K562 (cell line): ENCODE results near the gene EPPIN. TPM values are rescaled to one million over a fixed set of nuclear protein-coding genes. Genes with fewer than 3 reads are reported as not detected.

Experiments used
- ATAC-seq: fragments of 200-7000 bp; cut with Tn5 transposase; 3 replicates; pipeline ENCODE4 v1.9.1; 2020; ENCODE audit warnings: moderate library complexity
- BruUV-seq: library from RNA; stranded (reverse); fragments of 400-500 nt; replicated peaks from 2 replicates; lab custom pipeline; 2021; lab: Mats Ljungman, UMichigan
- CTCF ChIA-PET: fragments of 300-600 bp; formaldehyde crosslinking; extraction: SDS; loops from one replicate; lab custom pipeline; 2021; ENCODE audit warnings: low intra/inter-chr PET ratio; lab: Yijun Ruan, JAX
- POLR2A ChIA-PET: fragments of 300-600, 350-650 bp; sonication (Branson Sonifier 250); formaldehyde crosslinking; extraction: SDS; loops from one replicate; lab custom pipeline; 2021; ENCODE audit warnings: antibody characterized with exemption, inconsistent platforms; lab: Yijun Ruan, JAX
- DNase-seq, 4 experiments: peaks; one replicate each; pipeline versions ENCODE4 v3.0.0 to v3.0.0-alpha.2; 2011 to 2018; ENCODE audit warnings: low spot score in 3 of 4, mixed read lengths in 3 of 4; ENCODE audit errors: extremely low read depth in 1 of 4
- FAIRE-seq: peaks from 2 replicates; lab custom pipeline; 2011; peaks lifted over from hg19 to GRCh38; lab: Jason Lieb, UNC
- H2AFZ ChIP-seq: 2 replicates; pipeline ENCODE4 v1.6.0; 2011; ENCODE audit warnings: low read depth, low read length, control low read depth, inconsistent platforms
- H3K27ac ChIP-seq: fragments of 200-600 bp; 3 replicates; pipeline ENCODE4 v1.8.0; 2011; ENCODE audit warnings: low read depth, mild to moderate bottlenecking, control low read depth, inconsistent platforms, low read length, moderate library complexity, mixed read lengths; ENCODE audit errors: extremely low read depth
- H3K27me3 ChIP-seq, 2 experiments: fragments of 300-600 bp in 1 of 2; 2 replicates in 1 of 2; 3 replicates in 1 of 2; pipeline versions ENCODE4 v1.6.0 to v1.8.0; 2011; ENCODE audit warnings: inconsistent platforms in 2 of 2, low read length in 2 of 2, mild to moderate bottlenecking in 1 of 2, mixed read lengths in 1 of 2, moderate library complexity in 1 of 2; ENCODE audit not compliant: control insufficient read depth in 2 of 2, insufficient read depth in 2 of 2
- H3K36me3 ChIP-seq: fragments of 300-600 bp; 3 replicates; pipeline ENCODE4 v1.8.0; 2011; ENCODE audit warnings: mild to moderate bottlenecking, low read length, inconsistent platforms; ENCODE audit not compliant: control insufficient read depth, insufficient read depth
- H3K4me1 ChIP-seq, 2 experiments: fragments of 200-600 bp in 1 of 2; replicated peaks in 1 of 2; 2 replicates in 1 of 2; 3 replicates in 1 of 2; pipeline versions ENCODE4 v1.5.1 to v1.8.0; 2011; ENCODE audit warnings: inconsistent platforms in 2 of 2, low read length in 2 of 2, mild to moderate bottlenecking in 1 of 2, mixed read lengths in 1 of 2, moderate library complexity in 1 of 2; ENCODE audit not compliant: control insufficient read depth in 2 of 2, insufficient read depth in 2 of 2
- H3K4me2 ChIP-seq: 2 replicates; pipeline ENCODE4 v1.6.1; 2011; ENCODE audit warnings: low read length, control low read depth, inconsistent platforms, mixed read lengths; ENCODE audit not compliant: insufficient read depth
- H3K4me3 ChIP-seq: fragments of 200-600 bp; sonication (generic), shearing (Covaris generic); 2 replicates; pipeline ENCODE4 v1.5.1; 2016; ENCODE audit warnings: control low read depth, inconsistent platforms
- H3K79me2 ChIP-seq: fragments of 200-600 bp; 3 replicates; pipeline ENCODE4 v1.8.0; 2011; ENCODE audit warnings: low read length, inconsistent platforms; ENCODE audit not compliant: control insufficient read depth, insufficient read depth
- H3K9ac ChIP-seq, 2 experiments: 2 replicates each; pipeline versions ENCODE4 v1.6.0 to v1.6.1; 2011; ENCODE audit warnings: low read depth in 2 of 2, low read length in 2 of 2, control low read depth in 1 of 2, inconsistent platforms in 1 of 2, mild to moderate bottlenecking in 1 of 2, mixed read lengths in 1 of 2; ENCODE audit not compliant: insufficient read depth in 1 of 2
- H3K9me1 ChIP-seq: one replicate; pipeline ENCODE4 v1.6.0; 2011; ENCODE audit warnings: inconsistent platforms, mild to moderate bottlenecking, low read length, moderate library complexity; ENCODE audit not compliant: control insufficient read depth, insufficient read depth
- H3K9me3 ChIP-seq: replicated peaks from 2 replicates; pipeline ENCODE4 v1.5.1; 2011; ENCODE audit warnings: low read depth, low read length, inconsistent platforms; ENCODE audit not compliant: control insufficient read depth, insufficient read depth
- H4K20me1 ChIP-seq: replicated peaks from 2 replicates; pipeline ENCODE4 v1.6.1; 2011; ENCODE audit warnings: low read length, inconsistent platforms, mixed read lengths; ENCODE audit not compliant: control insufficient read depth, insufficient read depth
- E2F1 ChIP-seq: sonication (generic); formaldehyde crosslinking; IDR thresholded peaks from 2 replicates; pipeline ENCODE4 v1.8.1; 2023; ENCODE audit warnings: mild to moderate bottlenecking, missing genetic modification reagents, moderate library complexity
- EP400 ChIP-seq: fragments of 450-650 bp; IDR thresholded peaks from 2 replicates; pipeline ENCODE4 v1.6.1; 2017; ENCODE audit warnings: antibody characterized with exemption, mild to moderate bottlenecking, moderate library complexity
- MAX ChIP-seq: sonication (generic); formaldehyde crosslinking; IDR thresholded peaks from 2 replicates; pipeline ENCODE4 v1.9.0; 2022; ENCODE audit warnings: mild to moderate bottlenecking, missing genetic modification reagents
- SRSF3 ChIP-seq: fragments of 200-400 bp; formaldehyde crosslinking; IDR thresholded peaks from 2 replicates; pipeline ENCODE4 v1.6.1; 2016; ENCODE audit warnings: mild to moderate bottlenecking, low read length, moderate library complexity; ENCODE audit not compliant: insufficient read depth
- YY1 ChIP-seq, 3 experiments: IDR thresholded peaks; 2 replicates each; pipeline ENCODE4 v1.6.1; 2011; ENCODE audit warnings: low read length in 2 of 3, mild to moderate bottlenecking in 2 of 3, moderate library complexity in 2 of 3, borderline replicate concordance in 1 of 3, control low read depth in 1 of 3, low read depth in 1 of 3; ENCODE audit not compliant: insufficient read depth in 3 of 3, insufficient replicate concordance in 2 of 3, control insufficient read depth in 1 of 3, insufficient read length in 1 of 3; ENCODE audit errors: extremely low read depth in 1 of 3
- ZBTB1 ChIP-seq: sonication (generic); formaldehyde crosslinking; IDR thresholded peaks from 2 replicates; pipeline ENCODE4 v1.8.1; 2023; ENCODE audit warnings: missing genetic modification reagents, low read depth, mild to moderate bottlenecking, borderline replicate concordance
- ZBTB7A ChIP-seq: IDR thresholded peaks from 2 replicates; pipeline ENCODE4 v1.6.1; 2011; ENCODE audit warnings: low read depth, mild to moderate bottlenecking, low read length, moderate library complexity, borderline replicate concordance; ENCODE audit not compliant: control insufficient read depth
- WGBS: fragments of 100-300 bp; shearing (Covaris generic); methylation state at CpG from one replicate; pipeline ENCODE4 v1.1.6; 2016; ENCODE audit warnings: low coverage, mixed read lengths; ENCODE audit not compliant: insufficient coverage; ENCODE audit errors: missing lambda C conversion rate; 5-methylcytosine and 5-hydroxymethylcytosine counted together
- in situ Hi-C: fragments of 300-500 bp; cut with MboI; formaldehyde crosslinking; loops from 4 replicates; pipeline ENCODE4 v1.15.0; 2018; ENCODE audit warnings: inconsistent platforms, mixed read lengths
- intact Hi-C: fragments of 100-400 bp; cut with micrococcal nuclease; formaldehyde crosslinking; loops from 2 replicates; pipeline ENCODE4 v1.14.2; 2022
- polyA plus RNA-seq, 8 experiments: library from polyadenylated mRNA; depleted of rRNA in 4 of 8; stranded (reverse) in 5 of 8; unstranded in 3 of 8; fragments of >200 nt; fragmentation: Nextera tagmentation in 2 of 8; fragmentation: Illumina TruSeq in 1 of 8; extraction: Ambion mirVana in 2 of 8; extraction: Trizol in 1 of 8; gene quantifications; 2 replicates each; pipeline versions ENCODE4 v1.2.1 to v1.2.3, GENCODE V29; 2011 to 2014; ENCODE audit warnings: inconsistent platforms in 1 of 8, missing spikeins in 1 of 8
- total RNA-seq, 7 experiments: library from RNA; depleted of rRNA in 6 of 7; stranded (reverse); fragments of >200 nt in 6 of 7; fragmentation: Illumina TruSeq in 2 of 7; extraction: Trizol in 2 of 7; gene quantifications; 2 replicates each; pipeline versions ENCODE4 v1.2.1 to v1.2.3, GENCODE V29; 2011 to 2021; ENCODE audit warnings: low replicate concordance in 1 of 7
- TF ChIP-seq, protein P1 (sequence below), 2 experiments: fragments of 450-650 bp in 1 of 2; sonication (generic) in 1 of 2; formaldehyde crosslinking in 1 of 2; IDR thresholded peaks; 2 replicates each; pipeline versions ENCODE4 v1.7.1 to v1.9.0; 2016 to 2022; ENCODE audit warnings: inconsistent platforms in 1 of 2, mild to moderate bottlenecking in 1 of 2, missing genetic modification reagents in 1 of 2

Gene EPPIN
- total and polyA plus RNA-seq, 9 of the 15 experiments (the other 6 are each of a cell fraction or from before 2014, with no cell fraction given) = not detected

- no peak for TF ChIP-seq SRSF3
- TF ChIP-seq ZBTB7A = no peak
- no peak for TF ChIP-seq YY1 (IDR thresholded peaks at IDR 0.05; ENCODE audit: borderline replicate concordance in 1 of 3, control insufficient read depth in 1 of 3, extremely low read depth in 1 of 3, insufficient read depth in 3 of 3, insufficient read length in 1 of 3, insufficient replicate concordance in 2 of 3, low read depth in 1 of 3, low read length in 2 of 3)
Observed at GRCh38 chr20:45578231-45578630, 31.0 kb upstream of the EPPIN start (continued).

DNA sequence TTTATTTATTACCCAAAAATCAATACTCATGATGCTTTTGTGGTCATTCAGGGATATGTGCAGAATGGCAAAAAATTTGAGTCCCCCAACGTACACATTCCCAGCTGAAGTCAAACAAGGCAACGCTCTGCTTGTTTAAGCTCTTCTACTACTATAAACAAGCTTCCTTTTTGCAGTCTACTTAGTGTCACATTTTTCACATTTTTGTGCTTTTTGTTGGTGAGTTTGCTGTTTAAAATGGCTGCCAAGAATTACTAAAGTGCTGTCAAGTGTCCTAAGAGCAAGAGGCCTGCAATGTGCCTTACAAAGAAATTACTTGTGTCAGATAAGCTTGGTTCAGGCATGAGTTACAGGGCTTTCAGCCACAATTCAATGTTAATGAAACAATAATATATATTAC, 29.8 kb upstream of the EPPIN start:
- Histone ChIP-seq H3K27ac (no peak overlapping the region), H3K9me1 (no peaks in the 10 kb centered on the region), H3K9ac (no peak overlapping the region), H4K20me1 (no peaks in the 10 kb centered on the region), H3K27me3 (peaks cover 5 to 8% of the 10 kb centered on the region in 2 experiments; a peak in 3 of 5 replicates), H3K9me3 (no peaks in the 10 kb centered on the region), H3K4me2 (no peak overlapping the region), H2AFZ (no peak overlapping the region), H3K4me3 (no peak overlapping the region), H3K4me1 (no peaks in the 10 kb centered on the region), H3K36me3 (no peaks in the 10 kb centered on the region), H3K79me2 (no peaks in the 10 kb centered on the region)
- ChIA-PET CTCF (no interaction called here), POLR2A (no interaction called here)
- no peak for FAIRE-seq
- no peak for DNase-seq
- 0% methylated on average over 2 of the region's 2 CpGs for WGBS
- intact Hi-C loops (no loop called here), in situ Hi-C loops (no loop called here)
- ATAC-seq = no peak
- BruUV-seq = no TSS peak
- TF ChIP-seq ZBTB1 (CRISPR knock-in tag) (no peak), EP400 (no peak), MAX (CRISPR knock-in tag) (no peak), E2F1 (CRISPR knock-in tag) (no peak)
- TF ChIP-seq, protein P1, sequence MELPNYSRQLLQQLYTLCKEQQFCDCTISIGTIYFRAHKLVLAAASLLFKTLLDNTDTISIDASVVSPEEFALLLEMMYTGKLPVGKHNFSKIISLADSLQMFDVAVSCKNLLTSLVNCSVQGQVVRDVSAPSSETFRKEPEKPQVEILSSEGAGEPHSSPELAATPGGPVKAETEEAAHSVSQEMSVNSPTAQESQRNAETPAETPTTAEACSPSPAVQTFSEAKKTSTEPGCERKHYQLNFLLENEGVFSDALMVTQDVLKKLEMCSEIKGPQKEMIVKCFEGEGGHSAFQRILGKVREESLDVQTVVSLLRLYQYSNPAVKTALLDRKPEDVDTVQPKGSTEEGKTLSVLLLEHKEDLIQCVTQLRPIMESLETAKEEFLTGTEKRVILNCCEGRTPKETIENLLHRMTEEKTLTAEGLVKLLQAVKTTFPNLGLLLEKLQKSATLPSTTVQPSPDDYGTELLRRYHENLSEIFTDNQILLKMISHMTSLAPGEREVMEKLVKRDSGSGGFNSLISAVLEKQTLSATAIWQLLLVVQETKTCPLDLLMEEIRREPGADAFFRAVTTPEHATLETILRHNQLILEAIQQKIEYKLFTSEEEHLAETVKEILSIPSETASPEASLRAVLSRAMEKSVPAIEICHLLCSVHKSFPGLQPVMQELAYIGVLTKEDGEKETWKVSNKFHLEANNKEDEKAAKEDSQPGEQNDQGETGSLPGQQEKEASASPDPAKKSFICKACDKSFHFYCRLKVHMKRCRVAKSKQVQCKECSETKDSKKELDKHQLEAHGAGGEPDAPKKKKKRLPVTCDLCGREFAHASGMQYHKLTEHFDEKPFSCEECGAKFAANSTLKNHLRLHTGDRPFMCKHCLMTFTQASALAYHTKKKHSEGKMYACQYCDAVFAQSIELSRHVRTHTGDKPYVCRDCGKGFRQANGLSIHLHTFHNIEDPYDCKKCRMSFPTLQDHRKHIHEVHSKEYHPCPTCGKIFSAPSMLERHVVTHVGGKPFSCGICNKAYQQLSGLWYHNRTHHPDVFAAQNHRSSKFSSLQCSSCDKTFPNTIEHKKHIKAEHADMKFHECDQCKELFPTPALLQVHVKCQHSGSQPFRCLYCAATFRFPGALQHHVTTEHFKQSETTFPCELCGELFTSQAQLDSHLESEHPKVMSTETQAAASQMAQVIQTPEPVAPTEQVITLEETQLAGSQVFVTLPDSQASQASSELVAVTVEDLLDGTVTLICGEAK (IDR thresholded peaks at IDR 0.05) = no peak
- TF ChIP-seq, protein P1 (CRISPR knock-in tag; IDR thresholded peaks at IDR 0.05) = no peak
